ENCODE measurements around the gene MUS81.

Gene MUS81

DNA sequence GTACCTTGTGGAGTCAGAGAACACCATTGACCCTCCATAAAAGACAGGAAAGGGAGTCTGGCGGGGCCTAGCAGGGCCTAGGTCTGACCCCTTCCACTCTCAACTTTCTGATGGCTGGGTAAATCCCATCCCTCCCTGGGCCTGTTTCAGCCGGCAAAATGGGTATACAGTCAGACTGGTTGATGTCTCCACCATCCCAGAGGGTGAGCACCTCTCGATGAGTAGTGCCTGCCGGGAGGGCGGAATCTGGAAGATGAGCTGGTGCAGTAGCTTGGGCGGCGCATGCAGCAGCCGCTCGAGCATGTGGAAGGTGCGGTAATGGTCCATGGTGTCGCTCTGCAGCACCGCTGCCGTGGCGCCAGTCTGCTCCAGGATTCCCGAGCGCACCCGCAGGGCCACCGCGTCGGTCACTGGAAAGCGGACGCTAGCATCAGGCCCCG is 27.5 kb downstream of the MUS81 start:
- peak; percentile 32 for DNase-seq
- Histone ChIP-seq H3K79me2 (ENCODE audit: insufficient read depth, low read length) (peaks cover 34% of the 10 kb centered on the region), H3K4me2 (ENCODE audit: insufficient read depth, low read length) (peak overlapping the region; percentile 96), H3K9me3 (ENCODE audit: insufficient read depth, low read length, severe bottlenecking) (no peaks in the 10 kb centered on the region), H3K36me3 (ENCODE audit: insufficient read depth, low read length) (peaks cover 49% of the 10 kb centered on the region), H3K27me3 (ENCODE audit: insufficient read depth, low read length, poor library complexity) (no peaks in the 10 kb centered on the region), H2AFZ (ENCODE audit: low read depth, low read length) (peak overlapping the region; percentile 95), H4K20me1 (ENCODE audit: insufficient read depth, low read length) (peaks cover 30% of the 10 kb centered on the region), H3K27ac (ENCODE audit: low read length) (peak overlapping the region; percentile 83), H3K4me1 (ENCODE audit: insufficient read depth, low read length) (peaks cover 77% of the 10 kb centered on the region), H3K4me3 (ENCODE audit: low read depth in 1 of 2, low read length in 2 of 2) (peak overlapping the region; percentile 42 to 71), H3K9ac (ENCODE audit: low read depth, low read length) (peak overlapping the region; percentile 75)
- no peak for ATAC-seq (ENCODE audit: insufficient read depth, low read depth)
- TF ChIP-seq, protein P1, sequence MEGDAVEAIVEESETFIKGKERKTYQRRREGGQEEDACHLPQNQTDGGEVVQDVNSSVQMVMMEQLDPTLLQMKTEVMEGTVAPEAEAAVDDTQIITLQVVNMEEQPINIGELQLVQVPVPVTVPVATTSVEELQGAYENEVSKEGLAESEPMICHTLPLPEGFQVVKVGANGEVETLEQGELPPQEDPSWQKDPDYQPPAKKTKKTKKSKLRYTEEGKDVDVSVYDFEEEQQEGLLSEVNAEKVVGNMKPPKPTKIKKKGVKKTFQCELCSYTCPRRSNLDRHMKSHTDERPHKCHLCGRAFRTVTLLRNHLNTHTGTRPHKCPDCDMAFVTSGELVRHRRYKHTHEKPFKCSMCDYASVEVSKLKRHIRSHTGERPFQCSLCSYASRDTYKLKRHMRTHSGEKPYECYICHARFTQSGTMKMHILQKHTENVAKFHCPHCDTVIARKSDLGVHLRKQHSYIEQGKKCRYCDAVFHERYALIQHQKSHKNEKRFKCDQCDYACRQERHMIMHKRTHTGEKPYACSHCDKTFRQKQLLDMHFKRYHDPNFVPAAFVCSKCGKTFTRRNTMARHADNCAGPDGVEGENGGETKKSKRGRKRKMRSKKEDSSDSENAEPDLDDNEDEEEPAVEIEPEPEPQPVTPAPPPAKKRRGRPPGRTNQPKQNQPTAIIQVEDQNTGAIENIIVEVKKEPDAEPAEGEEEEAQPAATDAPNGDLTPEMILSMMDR (IDR thresholded peaks at IDR 0.05; ENCODE audit: borderline replicate concordance, extremely low read depth, low read length, poor library complexity, severe bottlenecking): no peak
- TF ChIP-seq EZH2 (IDR thresholded peaks at IDR 0.05; ENCODE audit: borderline replicate concordance, low read depth, low read length, severe bottlenecking): no peak

DNA sequence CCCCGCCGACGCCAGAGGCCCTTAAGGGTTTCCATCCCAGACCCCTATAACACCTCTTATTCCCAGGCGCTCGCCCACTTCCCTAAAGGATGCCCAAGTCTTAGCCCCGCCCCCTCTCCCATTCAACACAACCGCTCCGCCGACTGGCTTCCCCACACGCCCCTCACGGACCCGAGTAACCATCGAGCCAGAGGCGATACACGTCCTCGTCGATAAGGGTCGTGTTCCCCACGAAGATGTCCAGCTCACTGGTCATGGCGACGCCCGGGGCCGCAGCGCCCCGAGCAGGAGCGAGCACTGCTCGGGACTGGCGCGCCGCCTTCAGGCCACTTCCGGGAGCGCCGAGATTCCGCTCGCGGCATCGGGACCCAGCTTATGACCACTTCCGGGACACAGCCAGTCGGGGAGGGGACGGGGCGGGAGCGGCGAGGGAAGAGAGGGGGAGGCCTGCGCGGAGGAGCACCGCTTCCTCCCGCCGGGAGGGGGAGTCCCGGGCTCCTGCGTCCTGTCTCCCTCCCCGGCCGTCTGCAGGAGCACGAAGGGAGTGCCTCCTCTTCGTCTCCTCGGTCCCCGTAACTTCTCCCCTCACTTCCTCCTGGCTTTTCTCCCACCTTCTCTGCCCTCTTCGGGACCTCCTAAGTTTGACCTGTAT is 28.1 kb downstream of the MUS81 start, which contains the start of gene FIBP:
Gene FIBP (minus strand): TSS at position 309 of the 652 bp plus-strand sequence. CDS start 53 bp downstream, at position 256.
- H2AFZ ChIP-seq (ENCODE audit: low read depth, low read length): peak within 1 kb of the TSS; percentile 95
- peaks cover 44% of the 10 kb centered on the region for H3K36me3 ChIP-seq (ENCODE audit: insufficient read depth, low read length)
- peak within 1 kb of the TSS; percentile 96 for H3K4me2 ChIP-seq (ENCODE audit: insufficient read depth, low read length)
- TF ChIP-seq EZH2 (IDR thresholded peaks at IDR 0.05; ENCODE audit: borderline replicate concordance, low read depth, low read length, severe bottlenecking): no peak
- TF ChIP-seq, protein P1 (IDR thresholded peaks at IDR 0.05; ENCODE audit: borderline replicate concordance, extremely low read depth, low read length, poor library complexity, severe bottlenecking): peak; percentile 86
- peaks cover 34% of the 10 kb centered on the region for H3K79me2 ChIP-seq (ENCODE audit: insufficient read depth, low read length)
- peak within 1 kb of the TSS; percentile 75 for H3K9ac ChIP-seq (ENCODE audit: low read depth, low read length)
- H3K27me3 ChIP-seq (ENCODE audit: insufficient read depth, low read length, poor library complexity): no peaks in the 10 kb centered on the region
- H3K4me3 ChIP-seq (ENCODE audit: low read depth in 1 of 2, low read length in 2 of 2): peak within 1 kb of the TSS; percentile 42 to 71
- peaks cover 32% of the 10 kb centered on the region for H4K20me1 ChIP-seq (ENCODE audit: insufficient read depth, low read length)
- H3K9me3 ChIP-seq (ENCODE audit: insufficient read depth, low read length, severe bottlenecking): no peaks in the 10 kb centered on the region
- ATAC-seq (ENCODE audit: insufficient read depth, low read depth) (peak; percentile 74), DNase-seq (peak; percentile 98)
- peak within 1 kb of the TSS; percentile 85 for H3K27ac ChIP-seq (ENCODE audit: low read length)
- H3K4me1 ChIP-seq (ENCODE audit: insufficient read depth, low read length): peaks cover 81% of the 10 kb centered on the region

DNA sequence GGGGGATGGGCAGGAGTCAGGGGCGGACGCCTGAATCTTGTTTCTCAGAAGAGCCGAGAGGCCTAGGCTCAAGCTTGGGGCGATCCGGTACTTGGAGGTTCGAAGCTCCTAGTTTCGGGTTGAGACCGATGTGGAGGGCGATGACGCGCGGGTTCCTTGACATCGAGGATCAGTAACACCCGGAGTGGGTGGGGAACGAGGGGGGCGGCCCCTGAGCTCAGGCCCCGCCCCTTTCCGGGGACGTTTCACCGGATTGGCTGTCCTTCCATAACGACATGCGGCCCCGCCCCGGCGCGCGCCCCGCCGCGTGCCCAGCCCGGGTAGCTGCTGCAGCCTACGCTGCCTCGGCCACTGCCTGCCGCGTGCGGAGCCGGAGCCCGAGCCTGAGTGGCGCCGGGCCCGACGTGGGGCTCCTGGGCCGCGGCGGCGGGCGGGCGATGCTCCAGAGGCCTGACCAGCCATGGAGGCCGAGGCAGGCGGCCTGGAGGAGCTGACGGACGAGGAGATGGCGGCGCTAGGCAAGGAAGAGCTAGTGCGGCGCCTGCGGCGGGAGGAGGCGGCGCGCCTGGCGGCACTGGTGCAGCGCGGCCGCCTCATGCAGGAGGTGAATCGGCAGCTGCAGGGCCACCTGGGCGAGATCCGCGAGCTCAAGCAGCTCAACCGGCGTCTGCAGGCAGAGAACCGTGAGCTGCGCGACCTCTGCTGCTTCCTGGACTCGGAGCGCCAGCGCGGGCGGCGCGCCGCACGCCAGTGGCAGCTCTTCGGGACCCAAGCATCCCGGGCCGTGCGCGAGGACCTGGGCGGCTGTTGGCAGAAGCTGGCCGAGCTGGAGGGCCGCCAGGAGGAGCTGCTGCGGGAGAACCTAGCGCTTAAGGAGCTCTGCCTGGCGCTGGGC is 30.3 kb downstream of the MUS81 start, which contains the start of gene CCDC85B:
Gene CCDC85B (plus strand): TSS at position 350 of the 895 bp plus-strand sequence. CDS start 111 bp downstream, at position 461.
- peak within 1 kb of the TSS; percentile 51 to 71 for H3K4me3 ChIP-seq (ENCODE audit: low read depth in 1 of 2, low read length in 2 of 2)
- H4K20me1 ChIP-seq (ENCODE audit: insufficient read depth, low read length): peaks cover 22% of the 10 kb centered on the region; the same call in 1 of the 2 replicates
- peaks cover 21% of the 10 kb centered on the region for H3K36me3 ChIP-seq (ENCODE audit: insufficient read depth, low read length)
- H3K9ac ChIP-seq (ENCODE audit: low read depth, low read length): peak within 1 kb of the TSS; percentile 75
- peak within 1 kb of the TSS; percentile 81 for H3K27ac ChIP-seq (ENCODE audit: low read length)
- TF ChIP-seq, protein P1 (IDR thresholded peaks at IDR 0.05; ENCODE audit: borderline replicate concordance, extremely low read depth, low read length, poor library complexity, severe bottlenecking): no peak
- no peak for TF ChIP-seq EZH2 (IDR thresholded peaks at IDR 0.05; ENCODE audit: borderline replicate concordance, low read depth, low read length, severe bottlenecking)
- no peaks in the 10 kb centered on the region for H3K27me3 ChIP-seq (ENCODE audit: insufficient read depth, low read length, poor library complexity)
- DNase-seq (peak; percentile 98), ATAC-seq (ENCODE audit: insufficient read depth, low read depth) (peak; percentile 74)
- peak within 1 kb of the TSS; percentile 88 for H2AFZ ChIP-seq (ENCODE audit: low read depth, low read length)
- peak within 1 kb of the TSS; percentile 96 for H3K4me2 ChIP-seq (ENCODE audit: insufficient read depth, low read length)
- peaks cover 31% of the 10 kb centered on the region for H3K79me2 ChIP-seq (ENCODE audit: insufficient read depth, low read length)
- peaks cover 66% of the 10 kb centered on the region for H3K4me1 ChIP-seq (ENCODE audit: insufficient read depth, low read length)
- no peaks in the 10 kb centered on the region for H3K9me3 ChIP-seq (ENCODE audit: insufficient read depth, low read length, severe bottlenecking)
